ENCODE results near the gene TK1.

Gene TK1

GRCh38 chr17:78230996-78231935, 44.4 kb upstream of the TK1 start, which contains the start of gene TMEM235:
TMEM235 (plus strand) TSS chr17:78231631; CDS start chr17:78232024, 393 bp downstream.
- TF ChIP-seq, protein P1, sequence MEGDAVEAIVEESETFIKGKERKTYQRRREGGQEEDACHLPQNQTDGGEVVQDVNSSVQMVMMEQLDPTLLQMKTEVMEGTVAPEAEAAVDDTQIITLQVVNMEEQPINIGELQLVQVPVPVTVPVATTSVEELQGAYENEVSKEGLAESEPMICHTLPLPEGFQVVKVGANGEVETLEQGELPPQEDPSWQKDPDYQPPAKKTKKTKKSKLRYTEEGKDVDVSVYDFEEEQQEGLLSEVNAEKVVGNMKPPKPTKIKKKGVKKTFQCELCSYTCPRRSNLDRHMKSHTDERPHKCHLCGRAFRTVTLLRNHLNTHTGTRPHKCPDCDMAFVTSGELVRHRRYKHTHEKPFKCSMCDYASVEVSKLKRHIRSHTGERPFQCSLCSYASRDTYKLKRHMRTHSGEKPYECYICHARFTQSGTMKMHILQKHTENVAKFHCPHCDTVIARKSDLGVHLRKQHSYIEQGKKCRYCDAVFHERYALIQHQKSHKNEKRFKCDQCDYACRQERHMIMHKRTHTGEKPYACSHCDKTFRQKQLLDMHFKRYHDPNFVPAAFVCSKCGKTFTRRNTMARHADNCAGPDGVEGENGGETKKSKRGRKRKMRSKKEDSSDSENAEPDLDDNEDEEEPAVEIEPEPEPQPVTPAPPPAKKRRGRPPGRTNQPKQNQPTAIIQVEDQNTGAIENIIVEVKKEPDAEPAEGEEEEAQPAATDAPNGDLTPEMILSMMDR (IDR thresholded peaks at IDR 0.05): no peak

- TF ChIP-seq, protein P1 (IDR thresholded peaks at IDR 0.05): no peak
These were observed 43.6 kb upstream of the TK1 start for GRCh38 chr17:78230252-78230962.

- TF ChIP-seq, protein P1 (IDR thresholded peaks at IDR 0.05): no peak
These were observed 41.3 kb upstream of the TK1 start for GRCh38 chr17:78228176-78228575.

DNA sequence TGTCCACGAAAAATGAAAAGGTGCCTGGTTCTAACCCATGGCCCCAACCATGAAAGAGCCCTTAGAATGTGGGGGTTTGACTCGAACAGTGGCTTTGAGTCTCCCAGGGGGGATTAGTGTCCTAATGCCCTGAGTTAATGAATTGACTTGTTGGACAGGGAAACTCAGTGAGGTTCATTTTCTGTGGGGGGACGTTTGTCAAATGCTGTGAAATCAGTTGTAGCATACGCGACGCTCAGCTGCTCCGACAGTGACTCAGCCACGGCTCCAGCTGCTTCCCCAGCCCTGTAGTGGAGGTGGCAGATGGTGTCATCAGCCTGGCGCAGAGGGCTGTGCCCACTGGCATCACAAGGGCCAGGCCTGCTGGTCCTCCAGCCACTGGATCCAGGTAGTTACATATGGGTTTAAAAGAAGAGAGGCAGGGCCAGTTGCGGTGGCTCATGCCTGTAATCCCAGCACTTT, 40.6 kb upstream of the TK1 start:
- TF ChIP-seq, protein P1 (IDR thresholded peaks at IDR 0.05): no peak

GRCh38 chr17:78226759-78227454, 40.1 kb upstream of the TK1 start:
- TF ChIP-seq, protein P1 (IDR thresholded peaks at IDR 0.05): no peak

- TF ChIP-seq, protein P1 (IDR thresholded peaks at IDR 0.05): no peak
These were observed 39.4 kb upstream of the TK1 start for GRCh38 chr17:78226055-78226758.
